ENCODE measurements around the gene MTHFR. TPM values are rescaled to one million over a fixed set of nuclear protein-coding genes. Genes with fewer than 3 reads are reported as not detected.
A peak's percentile ranks its signal among the peaks of the same experiment; 100 is the strongest.

Gene MTHFR
- total and polyA plus RNA-seq, 7 donors = 6.6 to 38.3 (median 24.2) TPM

DNA sequence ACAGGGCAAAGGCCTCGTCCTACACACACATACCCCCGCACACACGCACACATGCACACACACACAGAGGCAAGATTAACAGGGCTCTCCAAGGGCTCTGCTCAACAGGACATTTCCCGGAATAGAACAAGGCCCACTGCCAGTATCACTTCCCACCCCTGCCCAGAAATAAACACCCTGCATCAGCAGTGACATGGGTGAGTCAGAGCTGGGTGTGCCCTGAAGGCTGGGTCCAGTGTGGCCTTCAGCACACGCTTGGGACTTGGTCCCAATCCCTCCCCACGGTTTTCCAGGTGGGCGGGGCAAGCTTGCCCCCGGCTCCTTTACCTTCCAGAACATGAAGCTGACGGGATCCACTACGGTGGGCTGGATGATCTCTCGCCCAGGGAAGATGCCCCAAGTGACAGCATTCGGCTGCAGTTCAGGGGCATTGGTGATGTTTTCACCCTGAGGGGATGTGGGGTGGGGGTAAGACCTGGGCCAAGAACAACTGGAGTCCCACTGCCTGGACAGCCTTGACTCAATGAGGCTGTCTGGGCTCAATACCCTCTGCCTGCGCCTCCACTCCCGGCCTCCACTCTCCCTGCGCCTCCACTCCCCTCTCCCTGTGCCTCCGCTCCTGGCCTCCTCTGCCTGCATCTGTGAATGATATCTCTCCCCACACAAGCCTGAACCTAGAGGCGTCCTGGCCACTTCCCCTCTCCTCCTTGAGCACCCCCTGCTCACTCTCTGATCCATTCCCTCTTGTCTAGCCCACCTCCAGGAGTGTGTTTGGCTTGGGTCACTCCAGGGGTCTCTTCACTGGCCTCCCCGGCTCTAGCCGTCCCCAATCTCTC lies 14.7 kb downstream of the MTHFR start:
- no peak overlapping the region for H3K4me3 ChIP-seq
- H3K9me3 ChIP-seq = no peaks in the 10 kb centered on the region
- intact Hi-C loops (cut with DNase I) = loop anchor here (1.0 kb wide), 1 partner anchor 12 kb away; no protein-coding TSS in a partner anchor
- H3K27ac ChIP-seq = peak overlapping the region; percentile 86 to 93 (median 88)
- peak; percentile 97 for DNase-seq
- no peaks in the 10 kb centered on the region for H3K27me3 ChIP-seq
- peak; percentile 82 to 98 (median 88) for TF ChIP-seq POLR2AphosphoS5 (IDR thresholded peaks at IDR 0.05)
- peak; percentile 74 to 98 (median 93) for TF ChIP-seq EP300 (IDR thresholded peaks at IDR 0.05)
- TF ChIP-seq POLR2A (IDR thresholded peaks at IDR 0.05) = no peak
- peaks cover 0 to 57% (median 54%) of the 10 kb centered on the region in 4 donors for H3K4me1 ChIP-seq
- WGBS, 2 donors = 65 to 77% methylated on average over 19 of the region's 19 CpGs
- peaks cover 23 to 60% (median 31%) of the 10 kb centered on the region in 4 donors for H3K36me3 ChIP-seq

- intact Hi-C loops (cut with DNase I) = no loop called here
- Histone ChIP-seq H3K9me3 (no peaks in the 10 kb centered on the region), H3K36me3 (peaks cover 15 to 52% (median 25%) of the 10 kb centered on the region in 4 donors), H3K4me1 (peaks cover 0 to 65% (median 58%) of the 10 kb centered on the region in 4 donors), H3K4me3 (no peak overlapping the region), H3K27ac (peak overlapping the region; percentile 86 to 93 (median 88)), H3K27me3 (no peaks in the 10 kb centered on the region)
- TF ChIP-seq POLR2AphosphoS5 (IDR thresholded peaks at IDR 0.05) (no peak), EP300 (IDR thresholded peaks at IDR 0.05) (no peak), POLR2A (IDR thresholded peaks at IDR 0.05) (no peak), CTCF (IDR thresholded peaks at IDR 0.05) (no peak)
- WGBS, 2 donors = 85 to 87% methylated on average over 20 of the region's 20 CpGs
- no peak for DNase-seq
Observed at GRCh38 chr1:11790101-11790879, 15.5 kb downstream of the MTHFR start.

DNA sequence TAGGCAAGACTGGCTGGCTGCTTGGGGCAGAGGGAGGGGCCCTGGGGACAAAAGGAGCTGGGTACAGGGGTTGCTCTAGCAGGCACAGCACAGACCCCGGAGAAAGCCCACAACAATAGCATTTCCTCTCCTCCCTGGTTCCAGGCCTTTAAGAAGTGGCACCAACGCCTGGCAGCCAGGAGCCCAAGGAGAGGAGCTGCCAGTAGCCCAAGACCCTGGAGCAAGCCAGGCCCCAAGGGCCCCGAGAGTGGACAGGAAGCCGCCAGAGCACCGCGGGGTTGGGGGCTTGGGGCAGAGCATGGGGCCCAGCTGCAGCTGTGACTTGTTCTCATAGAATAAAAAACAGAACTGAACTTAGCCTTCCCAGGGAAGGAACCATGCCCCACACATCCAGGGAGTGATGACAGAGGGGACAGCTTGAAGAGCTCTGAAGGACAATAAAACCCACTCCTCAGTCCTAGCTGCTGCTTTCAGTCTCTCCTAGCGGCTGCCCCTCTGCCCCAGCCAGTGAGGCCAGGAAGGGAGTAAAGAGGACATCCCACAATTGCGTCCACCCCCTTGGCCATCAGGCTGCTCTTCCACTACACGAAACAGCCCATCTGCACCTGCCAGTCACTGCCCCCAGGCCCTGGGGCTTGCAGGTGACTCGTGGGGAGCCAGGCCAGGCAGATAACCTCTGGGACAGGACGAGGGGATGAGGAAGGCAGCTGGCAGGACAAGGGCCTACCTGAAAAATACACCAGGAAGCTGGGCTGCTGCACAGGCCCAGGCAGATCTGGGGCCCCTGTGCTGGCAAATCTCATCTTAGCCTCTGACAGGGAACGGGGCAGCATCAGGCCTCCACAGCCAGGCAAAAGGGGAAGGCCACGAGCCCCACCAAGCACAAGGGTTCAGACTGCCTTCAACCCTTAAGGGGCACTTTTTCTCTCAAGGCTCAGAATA lies 16.4 kb downstream of the MTHFR start:
- TF ChIP-seq CTCF (IDR thresholded peaks at IDR 0.05) (no peak), EP300 (IDR thresholded peaks at IDR 0.05) (no peak), POLR2AphosphoS5 (IDR thresholded peaks at IDR 0.05) (no peak), POLR2A (IDR thresholded peaks at IDR 0.05) (no peak)
- intact Hi-C loops (cut with DNase I) = loop anchor here (5.0 kb wide), 2 partner anchors 52 to 137 kb away; partner anchors contain the start of genes AGTRAP, FBXO2 and FBXO44
- WGBS, 2 donors = 79 to 85% methylated on average over 13 of the region's 13 CpGs
- H3K9me3 ChIP-seq = no peaks in the 10 kb centered on the region
- H3K36me3 ChIP-seq = peaks cover 9 to 43% (median 16%) of the 10 kb centered on the region in 4 donors
- DNase-seq = no peak
- peak overlapping the region; percentile 86 to 93 (median 88) for H3K27ac ChIP-seq
- H3K27me3 ChIP-seq = no peaks in the 10 kb centered on the region
- H3K4me3 ChIP-seq = no peak overlapping the region
- H3K4me1 ChIP-seq = peaks cover 0 to 74% (median 66%) of the 10 kb centered on the region in 4 donors

DNA sequence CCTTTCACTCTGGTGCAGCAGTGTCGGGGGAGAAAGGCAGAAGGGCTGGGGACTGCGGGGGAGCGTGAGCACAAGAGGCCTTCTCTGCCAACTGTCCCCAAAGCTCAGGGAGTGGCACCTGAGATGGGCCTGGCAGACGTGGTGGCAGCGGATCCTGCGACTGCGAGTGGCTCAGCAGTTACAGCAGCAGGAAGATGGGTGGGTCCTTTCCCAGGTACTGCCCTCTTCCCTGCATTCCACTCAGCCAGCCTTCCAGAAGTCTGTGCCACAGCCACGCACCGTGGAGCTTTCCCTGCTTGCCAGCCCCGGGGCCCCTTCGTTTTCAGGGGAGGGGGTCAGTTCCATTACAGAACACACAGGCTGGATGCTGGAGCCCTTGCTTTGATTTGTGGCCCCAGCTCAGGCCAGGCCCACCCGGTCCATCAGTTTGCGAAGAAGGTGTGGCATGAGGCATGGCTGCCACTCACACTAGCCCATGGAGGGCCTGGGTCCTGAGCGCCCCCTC lies 17.2 kb downstream of the MTHFR start:
- Histone ChIP-seq H3K4me1 (peaks cover 0 to 76% (median 66%) of the 10 kb centered on the region in 4 donors), H3K36me3 (peaks cover 1 to 35% (median 9%) of the 10 kb centered on the region in 4 donors), H3K27me3 (no peaks in the 10 kb centered on the region), H3K27ac (peak overlapping the region; percentile 86 to 93 (median 88)), H3K9me3 (no peaks in the 10 kb centered on the region), H3K4me3 (no peak overlapping the region)
- intact Hi-C loops (cut with DNase I) = loop anchor here (5.0 kb wide), 2 partner anchors 51 to 136 kb away; partner anchors contain the start of genes AGTRAP, FBXO2 and FBXO44
- DNase-seq = no peak
- 47 to 89% methylated on average over 14 of the region's 14 CpGs for WGBS, 2 donors
- TF ChIP-seq CTCF (IDR thresholded peaks at IDR 0.05) = no peak
- no peak for TF ChIP-seq EP300 (IDR thresholded peaks at IDR 0.05)
- TF ChIP-seq POLR2AphosphoS5 (IDR thresholded peaks at IDR 0.05) = no peak
- no peak for TF ChIP-seq POLR2A (IDR thresholded peaks at IDR 0.05)

Data from sigmoid colon (tissue), 7 donors.